ENCODE results near the gene KCNQ1. TPM values are rescaled to one million over a fixed set of nuclear protein-coding genes. Genes with fewer than 3 reads are reported as not detected.

KCNQ1 gene
- total and polyA plus RNA-seq, 2 of the 13 experiments (the other 11 are each of a cell fraction or from before 2014, with no cell fraction given), result 0.02 to 0.08 TPM

DNA sequence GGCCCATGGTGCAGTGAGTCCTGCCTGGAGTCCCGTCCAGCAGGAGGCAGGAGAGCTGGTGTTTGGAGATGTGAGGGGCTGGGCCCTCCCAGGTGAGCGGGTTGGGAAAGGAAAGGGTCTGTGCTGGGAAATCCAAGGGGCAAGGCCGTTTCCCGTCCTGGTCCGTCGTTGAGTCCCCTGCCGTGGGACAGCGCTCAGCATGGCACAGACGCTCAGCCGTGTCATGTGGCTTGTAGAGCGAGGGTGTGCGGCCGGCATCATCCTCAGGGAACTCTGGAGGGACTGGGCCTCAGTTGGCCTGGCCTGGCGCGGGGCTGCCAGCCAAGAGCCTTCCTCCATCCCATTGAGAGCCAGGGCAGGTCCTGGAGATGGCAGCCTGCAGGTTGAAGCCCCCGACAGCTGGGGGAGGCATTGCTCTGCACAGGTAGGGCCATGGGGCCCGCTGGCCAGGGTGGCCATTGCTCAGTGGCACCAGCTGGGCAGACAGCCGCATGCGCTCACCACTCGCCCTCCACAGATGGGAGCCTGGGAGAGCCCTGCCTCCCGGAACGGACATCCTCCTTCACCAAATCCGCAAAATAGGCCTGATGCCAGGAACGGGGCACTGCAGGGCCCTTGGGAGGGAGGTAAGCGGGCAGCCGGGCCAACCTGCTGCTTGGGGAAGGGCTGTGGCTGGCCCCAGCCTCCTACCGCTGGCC, 28.7 kb downstream of the KCNQ1 start:
- no peak overlapping the region for H3K4me2 ChIP-seq (ENCODE audit: low read depth, low read length)
- no peaks in the 10 kb centered on the region for H3K9me3 ChIP-seq (ENCODE audit: low read length)
- peaks cover 12 to 50% of the 10 kb centered on the region in 2 experiments; a peak in 4 of 5 replicates for H3K27me3 ChIP-seq (ENCODE audit: control insufficient read depth in 1 of 2, insufficient read depth in 2 of 2, low read length in 2 of 2)
- 13% methylated on average over 3 of the region's 27 CpGs for WGBS (ENCODE audit: low lambda C conversion rate)
- no peak for DNase-seq (ENCODE audit: low spot score)
- TF ChIP-seq ATF4 (CRISPR knock-in tag; IDR thresholded peaks at IDR 0.05) (no peak), PAWR (CRISPR knock-in tag; IDR thresholded peaks at IDR 0.05; ENCODE audit: borderline replicate concordance) (no peak), ELF1 (CRISPR knock-in tag; IDR thresholded peaks at IDR 0.05) (no peak), EZH2 (conservative IDR thresholded peaks at IDR 0.05; ENCODE audit: low read depth, low read length) (no peak), MATR3 (CRISPR knock-in tag; IDR thresholded peaks at IDR 0.05) (no peak)
- in situ Hi-C loops (cut with HindIII; ENCODE audit: extremely low pct_ligation_motif_present, low pct_unique_long_range_greater_than_20kb) (no loop called here), intact Hi-C loops (cut with micrococcal nuclease; ENCODE audit: unreplicated experiment) (no loop called here)
- CTCF ChIA-PET (ENCODE audit: low intra/inter-chr PET ratio, low total read pairs), result no interaction called here
- no peaks in the 10 kb centered on the region for H3K36me3 ChIP-seq (replicated peaks in 1 of 2; ENCODE audit: control insufficient read depth in 1 of 2, insufficient read depth in 2 of 2, low read length in 2 of 2)
- FAIRE-seq, result no peak
- POLR2A ChIA-PET, result no interaction called here
- no peaks in the 10 kb centered on the region for H4K20me1 ChIP-seq (ENCODE audit: insufficient read depth, low read length)
- no peaks in the 10 kb centered on the region for H3K4me1 ChIP-seq (ENCODE audit: insufficient read depth, low read length)
- H3K27ac ChIP-seq (ENCODE audit: extremely low read length, insufficient read depth, low read length), result no peak overlapping the region
- no peak overlapping the region for H3K4me3 ChIP-seq (replicated peaks in 1 of 3; ENCODE audit: insufficient read depth in 1 of 3, low read depth in 2 of 3, low read length in 3 of 3)
- H2AFZ ChIP-seq (ENCODE audit: low read length), result no peak overlapping the region
- no peak; the same call in 2 of the 3 replicates for ATAC-seq
- H3K79me2 ChIP-seq (ENCODE audit: insufficient read depth, low read length), result no peaks in the 10 kb centered on the region
- no TSS peak for BruUV-seq (replicated peaks)
- no peak overlapping the region for H3K9ac ChIP-seq (ENCODE audit: insufficient read depth, low read depth, low read length)

- H3K9ac ChIP-seq (ENCODE audit: insufficient read depth, low read depth, low read length), result no peak overlapping the region
- no peaks in the 10 kb centered on the region for H3K4me1 ChIP-seq (ENCODE audit: insufficient read depth, low read length)
- no peak overlapping the region for H3K4me3 ChIP-seq (replicated peaks in 1 of 3; ENCODE audit: insufficient read depth in 1 of 3, low read depth in 2 of 3, low read length in 3 of 3)
- ChIA-PET CTCF (ENCODE audit: low intra/inter-chr PET ratio, low total read pairs) (no interaction called here), POLR2A (no interaction called here)
- FAIRE-seq, result no peak
- peaks cover 9 to 45% of the 10 kb centered on the region in 2 experiments; a peak in 4 of 5 replicates for H3K27me3 ChIP-seq (ENCODE audit: control insufficient read depth in 1 of 2, insufficient read depth in 2 of 2, low read length in 2 of 2)
- in situ Hi-C loops (cut with HindIII; ENCODE audit: extremely low pct_ligation_motif_present, low pct_unique_long_range_greater_than_20kb) (no loop called here), intact Hi-C loops (cut with micrococcal nuclease; ENCODE audit: unreplicated experiment) (no loop called here)
- TF ChIP-seq ZNF124 (CRISPR knock-in tag; IDR thresholded peaks at IDR 0.05), result no peak
- TF ChIP-seq ZNF850 (CRISPR knock-in tag; conservative IDR thresholded peaks at IDR 0.05), result no peak
- no peak for TF ChIP-seq ZSCAN21 (CRISPR knock-in tag; IDR thresholded peaks at IDR 0.05; ENCODE audit: borderline replicate concordance)
- DNase-seq (ENCODE audit: low spot score), result no peak
- H4K20me1 ChIP-seq (ENCODE audit: insufficient read depth, low read length), result no peaks in the 10 kb centered on the region
- H2AFZ ChIP-seq (ENCODE audit: low read length), result no peak overlapping the region
- no peak overlapping the region for H3K27ac ChIP-seq (ENCODE audit: extremely low read length, insufficient read depth, low read length)
- H3K36me3 ChIP-seq (replicated peaks in 1 of 2; ENCODE audit: control insufficient read depth in 1 of 2, insufficient read depth in 2 of 2, low read length in 2 of 2), result no peaks in the 10 kb centered on the region
- no peak overlapping the region for H3K4me2 ChIP-seq (ENCODE audit: low read depth, low read length)
- no TSS peak for BruUV-seq (replicated peaks)
- 17% methylated on average over 6 of the region's 19 CpGs for WGBS (ENCODE audit: low lambda C conversion rate)
- no peaks in the 10 kb centered on the region for H3K79me2 ChIP-seq (ENCODE audit: insufficient read depth, low read length)
- ATAC-seq, result no peak; the same call in 2 of the 3 replicates
- H3K9me3 ChIP-seq (ENCODE audit: low read length), result no peaks in the 10 kb centered on the region
Observed at GRCh38 chr11:2474059-2474901, 29.5 kb downstream of the KCNQ1 start.

Measured in HepG2 (cell line).